ENCODE data around the gene DUSP8. TPM values are rescaled to one million over a fixed set of nuclear protein-coding genes. Genes with fewer than 3 reads are reported as not detected.

The DUSP8 gene
- total RNA-seq, 1 donor from 2014 or later = 123 TPM

GRCh38 chr11:1562469-1563148 is 9.5 kb downstream of the DUSP8 start:
- Mint-ChIP-seq H3K4me3 (ENCODE audit: unreplicated experiment) (no peak overlapping the region), H3K36me3 (ENCODE audit: unreplicated experiment) (no peaks in the 10 kb centered on the region), H3K9me3 (ENCODE audit: unreplicated experiment) (peaks cover 13% of the 10 kb centered on the region)

GRCh38 chr11:1561955-1562354 is 10.1 kb downstream of the DUSP8 start:
- no peak for TF ChIP-seq CTCF (IDR thresholded peaks at IDR 0.05; ENCODE audit: partially characterized antibody, unreplicated experiment)
- peak; percentile 11 for DNase-seq
- H3K27me3 Mint-ChIP-seq (ENCODE audit: unreplicated experiment) = peaks cover 11% of the 10 kb centered on the region
- H3K4me1 Mint-ChIP-seq (ENCODE audit: low read depth, unreplicated experiment) = peaks cover 10% of the 10 kb centered on the region
- H3K27ac Mint-ChIP-seq (ENCODE audit: unreplicated experiment) = no peak overlapping the region
- peaks cover 11% of the 10 kb centered on the region for H3K9me3 Mint-ChIP-seq (ENCODE audit: unreplicated experiment)
- no peak overlapping the region for H3K4me3 Mint-ChIP-seq (ENCODE audit: unreplicated experiment)
- no peaks in the 10 kb centered on the region for H3K36me3 Mint-ChIP-seq (ENCODE audit: unreplicated experiment)

More at GRCh38 chr11:1562469-1563148, 9.5 kb downstream of the DUSP8 start:
- no peak for TF ChIP-seq CTCF (IDR thresholded peaks at IDR 0.05; ENCODE audit: partially characterized antibody, unreplicated experiment)
- H3K27ac Mint-ChIP-seq (ENCODE audit: unreplicated experiment) = peak overlapping the region; percentile 64
- peaks cover 10% of the 10 kb centered on the region for H3K4me1 Mint-ChIP-seq (ENCODE audit: low read depth, unreplicated experiment)
- H3K27me3 Mint-ChIP-seq (ENCODE audit: unreplicated experiment) = peaks cover 15% of the 10 kb centered on the region
- peak; percentile 13 for DNase-seq

- no peak for DNase-seq
- H3K27me3 Mint-ChIP-seq (ENCODE audit: unreplicated experiment) = peaks cover 10% of the 10 kb centered on the region
- no peak overlapping the region for H3K4me3 Mint-ChIP-seq (ENCODE audit: unreplicated experiment)
- no peaks in the 10 kb centered on the region for H3K36me3 Mint-ChIP-seq (ENCODE audit: unreplicated experiment)
- TF ChIP-seq CTCF (IDR thresholded peaks at IDR 0.05; ENCODE audit: partially characterized antibody, unreplicated experiment) = no peak
- peaks cover 10% of the 10 kb centered on the region for H3K9me3 Mint-ChIP-seq (ENCODE audit: unreplicated experiment)
- peaks cover 8% of the 10 kb centered on the region for H3K4me1 Mint-ChIP-seq (ENCODE audit: low read depth, unreplicated experiment)
- H3K27ac Mint-ChIP-seq (ENCODE audit: unreplicated experiment) = no peak overlapping the region
These were observed 10.8 kb downstream of the DUSP8 start for GRCh38 chr11:1561266-1561665.

- no peaks in the 10 kb centered on the region for H3K36me3 Mint-ChIP-seq (ENCODE audit: unreplicated experiment)
These were observed 11.3 kb downstream of the DUSP8 start for GRCh38 chr11:1560649-1561251.

More at GRCh38 chr11:1560649-1561251, 11.3 kb downstream of the DUSP8 start:
- Mint-ChIP-seq H3K9me3 (ENCODE audit: unreplicated experiment) (peaks cover 8% of the 10 kb centered on the region), H3K4me1 (ENCODE audit: low read depth, unreplicated experiment) (peaks cover 6% of the 10 kb centered on the region), H3K4me3 (ENCODE audit: unreplicated experiment) (no peak overlapping the region), H3K27me3 (ENCODE audit: unreplicated experiment) (peaks cover 10% of the 10 kb centered on the region), H3K27ac (ENCODE audit: unreplicated experiment) (no peak overlapping the region)
- no peak for TF ChIP-seq CTCF (IDR thresholded peaks at IDR 0.05; ENCODE audit: partially characterized antibody, unreplicated experiment)
- peak; percentile 21 for DNase-seq

All from glutamatergic neuron (in vitro differentiated cells).